LNCaP clone FGC (cell line): ENCODE data around the gene XDH.

Experiments
- DNase-seq: peaks from one replicate; pipeline ENCODE4 v3.0.0-alpha.2; 2011; ENCODE audit warnings: low read depth
- H3K4me3 ChIP-seq: 2 replicates; pipeline ENCODE4 v1.5.1; 2011; ENCODE audit warnings: mild to moderate bottlenecking, low read depth, low read length, control low read depth
- CTCF ChIP-seq: IDR thresholded peaks from 2 replicates; pipeline ENCODE4 v1.5.1; 2012; ENCODE audit warnings: mild to moderate bottlenecking; ENCODE audit not compliant: control insufficient read depth, insufficient read depth; ENCODE audit errors: extremely low read depth

The XDH gene

GRCh38 chr2:31318361-31319336 is 95.9 kb downstream of the XDH start:
- no peak for DNase-seq
- H3K4me3 ChIP-seq: no peak overlapping the region
- TF ChIP-seq CTCF: no peak

DNA sequence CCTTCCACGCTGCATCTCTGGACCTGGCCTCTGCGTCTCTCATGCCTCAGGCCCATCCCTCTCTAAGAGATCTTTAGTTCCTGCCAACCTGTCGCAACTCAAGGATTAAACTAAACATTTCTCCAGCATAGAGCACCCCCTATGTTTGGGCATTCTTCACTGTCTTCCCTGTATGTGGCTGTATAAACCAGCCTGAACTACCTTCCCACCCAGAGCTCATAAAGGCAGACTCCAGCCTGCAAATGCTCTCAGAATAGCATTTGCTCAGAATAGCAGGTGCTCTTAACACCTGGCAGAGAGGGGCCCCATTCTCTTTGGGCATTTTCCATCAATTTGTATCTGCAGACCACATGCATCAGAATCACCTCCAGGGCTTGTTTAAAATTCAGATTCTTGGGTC is 97.1 kb downstream of the XDH start:
- no peak for TF ChIP-seq CTCF
- H3K4me3 ChIP-seq: no peak overlapping the region

DNA sequence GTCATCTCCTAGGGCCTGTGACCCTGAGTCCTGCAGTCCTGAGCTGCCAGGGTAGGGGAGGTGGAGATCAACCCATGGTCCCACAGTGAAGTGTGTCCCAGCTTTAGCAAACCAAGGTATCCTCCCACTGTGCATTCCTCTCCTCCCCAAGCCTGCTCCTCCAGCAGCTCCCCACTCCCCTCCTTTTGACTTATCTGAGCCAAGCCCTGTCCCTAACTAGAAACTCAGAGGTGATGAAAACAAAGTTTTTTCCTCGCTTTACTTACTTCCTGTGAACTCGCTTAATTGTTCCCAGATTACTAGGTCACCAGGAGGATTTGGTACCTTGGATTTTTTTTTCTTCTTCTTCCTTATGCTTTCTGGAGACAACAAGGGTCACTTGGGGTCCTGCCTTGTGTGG is 99.8 kb downstream of the XDH start:
- TF ChIP-seq CTCF: no peak
- DNase-seq: no peak
- H3K4me3 ChIP-seq: no peak overlapping the region

More for the DNA sequence above, 97.1 kb downstream of the XDH start:
- no peak for DNase-seq

GRCh38 chr2:31312898-31313297 is 101.6 kb downstream of the XDH start:
- no peak for DNase-seq
- no peak for TF ChIP-seq CTCF
- no peak overlapping the region for H3K4me3 ChIP-seq

GRCh38 chr2:31304816-31305215 is 109.7 kb downstream of the XDH start:
- no peak for DNase-seq
- no peak overlapping the region for H3K4me3 ChIP-seq
- TF ChIP-seq CTCF: no peak

DNA sequence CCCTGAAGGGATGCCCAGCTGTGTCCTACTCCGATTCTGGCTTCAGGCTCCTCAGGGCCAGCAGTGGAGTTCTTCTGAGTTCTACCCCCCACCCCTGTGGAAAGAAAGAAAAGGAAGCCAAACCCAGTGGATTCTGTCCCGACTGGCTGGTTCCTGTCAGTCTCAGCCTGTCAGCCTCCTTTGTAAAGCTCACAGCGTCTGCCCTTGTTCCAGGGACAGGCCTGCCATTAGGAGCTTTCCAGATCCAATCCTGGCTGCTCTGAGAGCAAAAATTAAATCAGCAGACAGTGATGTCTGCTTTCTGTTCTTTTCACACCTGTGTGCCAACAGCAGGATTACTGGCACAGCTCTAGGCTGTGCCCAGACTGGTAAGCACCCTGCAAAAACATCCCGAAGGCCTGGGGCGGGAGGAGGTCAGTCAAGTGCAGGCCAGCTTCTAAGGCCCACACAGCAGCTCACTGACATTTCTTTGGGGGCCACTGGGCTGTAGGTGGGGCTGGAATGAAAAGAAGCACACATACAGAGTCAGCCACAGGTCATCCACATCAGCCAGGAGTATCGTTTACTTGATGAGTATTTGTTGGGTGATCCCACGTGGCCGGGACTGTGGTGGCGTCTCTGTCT is 111.5 kb downstream of the XDH start:
- no peak for TF ChIP-seq CTCF
- no peak overlapping the region for H3K4me3 ChIP-seq
- no peak for DNase-seq
